HS-5 (cell line): ENCODE data around the gene ARID3C.
"Not testable (repeated sequence)": the region's sequence is repeated elsewhere in the genome, so short reads cannot be mapped to it uniquely, and the experiment has no call there.

Experiments used
- DNase-seq: peaks from one replicate; pipeline ENCODE4 v3.0.0-alpha.2; 2012; ENCODE audit warnings: low read depth

The ARID3C gene

DNA sequence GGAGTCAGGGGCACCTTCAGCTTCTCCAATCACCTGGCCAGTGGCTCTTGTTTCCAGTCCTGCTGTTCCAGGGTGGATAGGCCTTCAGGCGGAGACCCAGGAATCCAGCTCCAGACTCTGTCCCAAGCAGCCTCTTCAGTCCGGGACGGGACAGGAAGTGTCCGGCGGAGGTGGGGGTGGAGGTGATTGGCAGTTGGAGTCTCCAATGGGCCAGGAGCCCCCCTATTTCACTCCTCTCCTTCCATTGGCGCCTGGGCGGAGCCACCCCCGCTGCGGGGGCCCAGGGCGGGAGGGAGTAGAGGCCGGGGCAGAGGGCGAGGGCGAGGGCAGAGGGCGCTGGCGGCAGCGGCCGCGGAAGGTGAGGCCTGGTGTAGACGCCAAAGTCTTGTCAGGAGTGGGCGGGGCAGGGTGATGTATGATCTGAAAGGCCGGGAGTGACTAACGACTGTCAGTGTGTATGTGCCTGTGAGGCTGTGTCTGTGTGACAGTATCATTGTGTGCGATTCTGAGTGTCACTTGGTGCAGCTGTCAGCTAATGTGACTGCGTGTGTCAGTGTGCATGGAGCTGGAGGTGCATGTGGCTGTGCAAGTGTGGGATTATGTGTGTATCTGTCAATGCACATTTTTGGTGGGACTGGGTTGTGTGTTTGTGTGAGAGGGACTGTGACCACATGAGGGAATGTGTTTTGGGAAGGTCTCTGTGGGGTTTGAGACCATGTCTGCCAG lies 23.2 kb upstream of the ARID3C start, which contains the start of gene IL11RA:
IL11RA (plus strand) TSS at position 310 of the 726 bp plus-strand sequence. CDS start 3,033 bp downstream, outside the sequence.
- peak; percentile 61 for DNase-seq

DNA sequence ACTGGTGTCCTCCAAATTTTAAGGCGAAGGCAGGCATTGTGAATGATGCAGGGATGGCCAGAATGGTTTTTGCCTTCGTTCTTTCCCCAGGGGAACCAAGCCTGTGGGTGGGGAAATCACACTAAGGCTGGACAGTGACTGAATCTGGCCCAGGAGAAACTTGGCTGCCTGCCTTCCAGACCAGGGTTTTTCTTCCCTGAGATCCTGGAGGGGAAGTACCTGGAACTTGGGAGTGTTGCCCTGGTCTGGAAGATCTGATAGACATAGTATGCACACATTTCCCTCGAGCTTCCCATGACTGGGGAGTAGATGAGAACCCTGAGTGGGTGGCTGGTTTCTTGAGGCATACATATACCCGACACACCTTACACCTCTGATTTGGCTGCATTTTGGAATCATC lies 22.5 kb upstream of the ARID3C start:
- no peak for DNase-seq

DNA sequence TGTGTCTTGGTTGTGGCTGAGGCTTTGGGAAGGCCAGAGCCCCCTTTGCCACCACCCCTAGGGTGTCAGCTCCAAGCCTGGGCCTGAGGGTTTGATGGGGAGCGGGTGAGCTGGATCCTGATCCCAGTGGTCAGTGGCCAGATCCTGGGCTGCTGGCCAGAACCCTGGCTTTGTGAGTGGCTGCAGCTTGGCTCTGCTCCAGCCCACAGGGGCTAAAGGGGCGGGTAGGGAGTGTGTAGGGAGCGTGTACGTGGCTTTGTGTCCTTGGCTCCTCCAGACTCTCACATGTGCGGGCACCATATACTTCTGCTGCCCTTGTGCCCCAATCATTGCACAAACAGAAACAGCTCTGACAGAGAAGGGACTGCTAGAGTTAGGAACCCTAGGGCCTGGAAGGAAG lies 21.9 kb upstream of the ARID3C start:
- DNase-seq, result no peak

DNA sequence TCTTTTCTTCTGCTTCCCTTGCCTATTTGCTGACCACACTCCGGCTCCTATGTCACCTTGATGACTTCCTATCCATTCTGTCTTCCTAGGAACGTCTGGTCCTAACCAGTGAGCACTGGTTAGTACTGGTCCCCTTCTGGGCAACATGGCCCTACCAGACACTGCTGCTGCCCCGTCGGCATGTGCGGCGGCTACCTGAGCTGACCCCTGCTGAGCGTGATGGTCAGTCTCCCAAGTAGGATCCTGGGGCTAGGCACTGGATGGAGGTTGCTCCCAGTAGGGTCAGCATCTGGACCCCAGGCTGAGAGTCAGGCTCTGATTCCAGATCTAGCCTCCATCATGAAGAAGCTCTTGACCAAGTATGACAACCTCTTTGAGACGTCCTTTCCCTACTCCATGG lies 19.8 kb upstream of the ARID3C start:
- DNase-seq, result no peak

DNA sequence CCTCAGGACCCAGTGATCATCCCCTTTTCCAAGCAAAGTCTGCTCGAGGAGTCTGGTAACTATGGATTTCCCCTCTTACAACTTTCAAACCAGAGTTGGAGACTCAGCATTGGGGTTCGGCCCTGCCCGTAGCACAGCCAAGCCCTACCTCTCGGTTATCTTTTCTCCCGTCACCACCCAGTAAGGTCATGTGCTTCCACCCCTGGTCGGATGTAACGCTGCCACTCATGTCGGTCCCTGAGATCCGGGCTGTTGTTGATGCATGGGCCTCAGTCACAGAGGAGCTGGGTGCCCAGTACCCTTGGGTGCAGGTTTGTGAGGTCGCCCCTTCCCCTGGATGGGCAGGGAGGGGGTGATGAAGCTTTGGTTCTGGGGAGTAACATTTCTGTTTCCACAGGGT lies 18.8 kb upstream of the ARID3C start:
- DNase-seq, result no peak

DNA sequence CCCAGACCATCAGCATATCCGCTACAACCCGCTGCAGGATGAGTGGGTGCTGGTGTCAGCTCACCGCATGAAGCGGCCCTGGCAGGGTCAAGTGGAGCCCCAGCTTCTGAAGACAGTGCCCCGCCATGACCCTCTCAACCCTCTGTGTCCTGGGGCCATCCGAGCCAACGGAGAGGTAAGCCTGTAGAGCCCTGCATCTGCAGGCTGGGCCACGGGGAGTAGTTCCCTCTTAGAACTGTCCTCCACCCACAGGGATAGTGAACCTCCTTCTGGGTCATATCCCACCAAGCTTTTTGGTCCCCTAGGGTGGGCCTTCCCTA lies 18.2 kb upstream of the ARID3C start:
- DNase-seq, result no peak

DNA sequence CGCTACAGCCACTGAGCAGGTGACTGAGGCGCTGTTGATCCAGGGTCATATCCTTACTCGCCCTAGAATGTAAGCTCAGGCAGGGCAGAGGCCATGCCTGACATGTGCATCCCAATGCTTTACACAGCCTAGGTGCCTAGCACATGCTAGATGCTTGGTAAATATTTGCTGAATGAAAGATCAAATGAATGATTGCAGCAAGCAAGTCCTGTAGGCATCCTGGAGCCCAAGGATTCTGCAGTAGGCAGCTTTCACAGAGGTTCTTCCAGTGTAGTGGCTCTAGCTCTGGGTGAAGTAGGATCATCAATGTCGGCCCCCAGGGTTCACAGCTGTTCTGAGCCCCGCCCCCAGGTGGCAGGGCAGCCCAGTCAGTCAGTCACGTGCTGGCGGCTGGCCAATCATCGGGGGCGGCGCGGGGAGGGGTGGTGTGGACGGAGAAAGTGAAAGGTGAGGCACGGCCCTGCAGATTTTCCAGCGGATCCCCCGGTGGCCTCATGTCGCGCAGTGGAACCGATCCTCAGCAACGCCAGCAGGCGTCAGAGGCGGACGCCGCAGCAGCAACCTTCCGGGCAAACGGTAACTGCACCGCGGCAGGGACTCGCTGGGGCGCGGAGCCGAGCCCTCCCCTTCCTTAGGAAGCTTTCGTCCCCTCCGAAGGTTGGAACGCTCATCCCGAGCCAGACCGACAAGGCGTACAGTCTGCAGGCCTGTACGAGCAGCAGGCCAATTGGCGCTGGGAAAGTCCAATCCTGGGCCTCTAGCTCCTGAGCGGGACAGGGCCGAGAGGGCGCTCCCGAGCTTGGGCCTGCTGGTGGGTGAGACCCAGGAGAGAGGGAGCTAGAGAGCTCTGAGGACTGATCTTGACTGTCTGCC lies 17.6 kb upstream of the ARID3C start, which contains the start of gene GALT:
GALT (plus strand) TSS at position 465 of the 873 bp plus-strand sequence; CDS start at position 495, 30 bp downstream.
- DNase-seq, result peak; percentile 56

DNA sequence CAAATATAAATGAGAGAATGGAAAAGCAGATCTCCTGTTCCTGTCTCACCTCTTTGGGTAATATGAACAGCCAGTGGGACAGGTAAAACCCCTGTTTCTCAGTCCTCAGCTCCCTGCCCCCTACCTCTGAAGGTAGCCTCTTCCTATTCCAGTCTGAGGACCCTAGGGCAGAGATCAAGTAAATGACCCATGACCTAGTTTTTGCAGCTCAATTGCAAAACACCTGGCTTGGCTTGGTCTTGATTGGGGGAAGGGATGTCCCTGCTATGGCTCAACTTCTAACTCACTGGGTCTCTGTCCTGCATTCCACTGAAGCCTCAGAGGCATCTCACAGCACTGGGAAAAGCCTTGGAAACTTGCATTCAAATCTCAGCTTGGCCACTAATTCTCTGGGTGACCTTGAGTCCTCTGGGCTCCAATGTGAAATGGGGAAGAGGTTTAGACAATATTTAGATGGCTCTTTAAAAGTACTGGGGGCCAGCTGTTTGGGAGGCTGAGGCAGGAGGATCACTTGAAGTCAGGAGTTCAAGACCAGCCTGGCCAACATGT lies 16.0 kb upstream of the ARID3C start:
- DNase-seq, result no peak

DNA sequence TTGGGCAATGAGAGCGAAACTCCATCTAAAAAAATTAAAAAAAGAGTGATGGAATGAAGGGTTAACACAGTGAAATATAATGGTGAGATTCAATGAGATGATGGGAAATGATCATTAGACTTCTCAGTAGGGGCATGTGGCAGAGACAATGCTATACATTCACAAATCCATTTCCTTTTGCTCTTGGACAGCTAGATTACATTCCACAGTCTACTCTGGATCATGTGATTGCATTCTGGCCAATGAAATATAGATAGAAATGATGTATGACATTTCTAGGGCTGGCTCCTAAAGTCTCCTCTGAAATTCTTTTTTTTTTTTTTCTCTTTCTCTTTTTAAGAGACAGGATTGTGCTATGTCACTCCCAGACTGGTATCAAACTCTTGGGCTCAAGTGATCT lies 13.8 kb upstream of the ARID3C start:
- DNase-seq, result no peak

DNA sequence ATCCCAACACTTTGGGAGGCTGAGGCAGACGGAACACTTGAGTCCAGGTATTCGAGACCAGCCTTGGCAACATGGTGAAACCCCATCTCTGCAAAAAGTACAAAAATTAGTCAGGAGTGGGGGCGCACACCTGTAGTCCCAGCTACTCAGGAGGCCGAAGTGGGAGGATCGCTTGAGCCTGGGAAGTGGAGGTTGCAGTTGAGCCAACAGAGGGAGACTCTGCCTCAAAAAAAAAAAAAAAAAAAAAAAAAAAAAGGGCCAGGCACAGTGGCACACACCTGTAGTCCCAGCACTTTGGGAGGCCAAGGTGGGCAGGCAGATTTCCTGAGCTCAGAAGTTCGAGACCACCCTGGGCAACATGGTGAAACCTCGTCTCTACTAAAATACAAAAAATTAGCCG lies 10.5 kb upstream of the ARID3C start:
- not testable (repeated sequence) for DNase-seq

DNA sequence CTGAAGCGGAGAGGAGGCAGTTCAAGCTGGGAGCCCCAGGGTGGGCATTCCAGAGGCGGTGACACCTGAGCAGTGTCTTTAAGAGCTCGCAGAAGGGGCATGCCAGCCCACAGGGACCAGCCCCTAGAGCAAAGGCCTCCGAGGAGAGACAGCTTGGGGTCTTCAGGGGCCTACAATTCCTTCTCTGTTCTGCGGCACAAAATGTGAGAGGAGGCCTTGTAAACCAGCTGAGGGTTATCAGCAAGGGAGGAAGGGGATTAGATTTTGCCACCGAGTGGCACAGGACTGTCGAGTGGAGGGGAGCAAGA lies 9.2 kb upstream of the ARID3C start:
- DNase-seq, result no peak

DNA sequence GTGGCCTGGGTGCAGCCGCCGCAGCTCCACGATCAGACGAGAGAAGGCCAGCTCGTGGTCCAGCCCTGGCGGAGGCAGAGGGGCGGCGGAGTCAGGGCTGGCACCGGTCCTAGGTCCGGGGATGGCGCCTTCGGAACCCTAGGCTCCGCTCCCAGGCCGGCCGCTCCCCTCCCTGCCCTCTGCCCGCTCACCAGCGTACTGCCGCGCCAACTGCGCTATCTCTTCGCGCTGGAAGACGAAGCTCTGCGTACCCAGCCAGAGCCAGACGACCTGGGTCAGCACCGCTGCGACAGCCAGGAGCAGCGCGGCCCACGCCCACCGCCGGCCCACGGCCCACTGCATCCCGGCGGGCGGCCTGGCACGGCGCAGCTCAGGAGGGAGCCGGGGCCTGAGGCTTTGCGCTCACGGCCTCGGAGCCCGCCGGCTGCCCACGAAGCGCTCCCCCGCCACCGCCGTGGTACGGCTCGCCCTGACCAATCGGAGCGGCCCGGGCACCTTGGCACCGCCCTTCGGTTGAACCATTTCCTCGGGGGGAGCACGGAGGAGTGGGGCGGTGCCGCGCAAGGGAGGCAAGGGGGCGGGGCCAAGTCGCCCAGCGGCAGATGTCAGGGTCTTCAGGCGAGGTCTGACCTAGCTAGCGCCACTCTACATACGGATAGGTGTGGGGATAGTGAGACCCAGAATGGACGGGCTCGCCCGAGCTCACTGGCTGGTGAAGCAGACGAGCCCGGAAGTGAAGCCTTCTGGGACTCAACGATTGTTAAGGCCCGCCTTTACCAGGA lies 8.7 kb upstream of the ARID3C start, which contains the start of gene SIGMAR1:
SIGMAR1 (minus strand) TSS at position 432 of the 782 bp plus-strand sequence; CDS start at position 342, 90 bp downstream.
- peak; percentile 58 for DNase-seq

DNA sequence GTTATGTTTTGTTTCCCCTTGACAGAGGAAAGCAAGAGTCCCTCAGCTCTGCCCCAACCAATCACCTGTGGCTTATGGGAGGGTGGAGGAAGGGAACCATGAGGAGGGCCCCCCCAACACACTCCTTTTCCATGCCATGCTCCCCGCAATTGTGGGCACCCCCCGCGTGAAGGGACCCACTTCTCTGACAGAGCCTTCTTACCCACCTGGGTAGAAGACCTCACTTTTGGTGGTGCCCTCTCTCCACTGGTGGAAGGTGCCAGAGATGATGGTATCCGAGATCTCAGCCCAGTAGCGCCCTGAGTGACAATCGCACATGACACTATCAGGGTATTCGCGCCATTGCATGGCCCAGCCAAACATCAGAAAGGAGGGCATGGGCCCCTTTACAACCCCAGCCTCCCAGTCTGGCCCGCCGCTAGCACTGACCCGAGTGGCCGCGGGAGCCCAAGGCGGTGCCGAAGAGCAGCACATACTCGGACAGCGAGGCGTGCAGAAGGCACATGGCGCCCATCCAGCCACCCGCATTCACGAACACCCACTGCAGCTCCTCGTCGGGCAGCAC lies 8.0 kb upstream of the ARID3C start:
- DNase-seq, result no peak

DNA sequence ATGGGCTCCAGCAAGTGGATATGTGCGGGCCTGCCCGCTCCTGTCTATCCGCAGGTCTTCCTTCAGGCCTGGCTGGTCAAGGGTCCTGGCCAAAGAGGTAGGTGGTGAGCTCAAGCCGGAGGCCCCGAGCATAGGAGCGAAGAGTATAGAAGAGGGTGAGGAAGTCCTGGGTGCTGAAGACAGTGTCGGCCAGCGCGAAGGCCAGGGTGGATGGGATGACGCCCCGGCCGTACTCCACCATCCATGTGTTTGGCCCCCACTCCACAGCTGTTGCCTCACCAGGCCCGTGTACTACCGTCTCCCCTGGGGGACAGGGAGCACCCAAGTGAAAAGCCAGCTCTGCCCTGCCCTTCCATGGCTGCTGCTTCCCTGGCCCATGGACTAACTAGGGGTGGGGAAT lies 6.7 kb upstream of the ARID3C start:
- DNase-seq, result no peak

DNA sequence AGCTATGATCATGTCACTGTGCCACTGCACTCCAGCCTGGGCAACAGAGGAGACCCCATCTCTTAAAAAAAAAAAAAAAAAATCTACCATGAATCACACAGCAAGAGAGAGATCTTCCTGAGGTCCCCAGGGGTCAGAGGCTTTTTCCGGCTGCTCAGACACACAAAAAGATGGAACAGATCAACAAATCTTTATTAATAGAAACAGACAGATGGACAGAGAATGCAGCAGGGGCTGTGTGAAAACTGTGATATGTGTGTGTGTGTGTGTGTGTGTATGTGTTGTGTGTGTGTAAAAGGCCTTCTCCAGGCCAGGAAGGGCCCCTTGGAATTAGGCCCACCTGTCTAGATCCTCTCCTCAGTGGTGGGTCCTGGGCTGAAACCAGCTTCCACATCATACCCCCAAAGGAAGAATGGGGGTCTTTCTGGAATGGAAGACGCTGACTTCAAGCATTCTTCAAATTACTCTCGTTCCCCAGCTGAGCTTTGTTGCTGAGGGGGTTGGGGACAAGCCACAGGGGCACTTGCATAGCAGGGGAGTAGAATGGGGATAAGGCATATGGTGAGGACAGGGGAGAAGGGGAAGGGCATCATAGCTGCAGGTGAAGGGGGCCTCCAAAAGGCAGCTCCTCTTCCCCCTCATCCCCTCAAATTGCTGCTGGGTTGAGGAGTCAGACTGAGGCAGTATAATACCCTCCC lies 5.8 kb upstream of the ARID3C start:
- no peak for DNase-seq

DNA sequence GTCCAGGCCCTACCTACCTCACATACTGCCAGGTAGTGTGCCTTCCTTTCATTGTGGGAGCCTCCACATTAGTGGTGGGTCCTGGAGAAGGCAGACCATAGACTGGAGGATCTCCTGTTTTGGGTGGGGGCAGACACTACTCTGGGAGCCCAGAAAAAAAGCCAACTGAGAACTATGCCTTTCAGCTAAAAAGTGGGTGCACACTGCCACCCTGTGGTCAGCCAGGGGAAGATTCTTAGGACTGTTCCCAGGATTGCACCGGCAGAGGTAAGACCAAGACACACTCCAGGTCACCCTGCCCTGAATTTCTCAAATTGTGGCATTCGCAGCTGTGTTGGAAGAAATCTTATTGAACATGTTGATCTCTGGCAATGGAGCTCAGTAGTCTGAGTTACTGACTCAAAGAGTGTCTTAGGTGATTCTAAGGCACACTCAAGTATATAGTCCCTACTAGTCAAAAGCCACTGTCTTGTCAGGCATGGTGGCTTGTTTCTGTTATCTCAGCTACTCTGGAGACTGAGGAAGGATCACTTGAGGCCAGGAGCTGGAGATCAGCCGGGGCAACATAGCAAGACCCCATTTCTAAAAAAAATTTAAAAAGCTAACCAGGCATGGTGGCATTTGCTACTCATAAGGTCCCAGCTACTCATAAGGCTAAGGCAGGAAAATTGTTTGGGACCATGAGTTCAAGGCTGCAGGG lies 5.1 kb upstream of the ARID3C start:
- DNase-seq, result no peak

DNA sequence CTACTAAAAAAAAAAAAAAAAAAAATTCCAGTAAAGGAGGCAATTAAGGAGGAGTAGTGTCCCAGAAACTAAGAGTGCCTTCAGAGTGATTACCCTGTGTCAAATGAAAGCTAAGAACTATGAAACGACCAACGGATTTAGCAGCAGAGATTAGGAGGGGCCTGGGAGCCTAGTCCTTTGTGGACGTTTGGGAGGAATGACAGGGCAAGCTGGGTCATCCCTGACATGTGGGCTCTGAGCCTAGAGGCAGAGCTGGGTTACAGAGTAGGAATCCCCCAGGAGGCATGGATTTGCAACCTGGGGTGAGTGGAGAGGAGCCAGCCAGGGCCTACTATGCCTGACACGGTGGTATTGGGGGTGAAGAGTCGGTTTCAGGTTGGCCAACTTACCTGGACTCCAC lies 4.3 kb upstream of the ARID3C start:
- no peak for DNase-seq

DNA sequence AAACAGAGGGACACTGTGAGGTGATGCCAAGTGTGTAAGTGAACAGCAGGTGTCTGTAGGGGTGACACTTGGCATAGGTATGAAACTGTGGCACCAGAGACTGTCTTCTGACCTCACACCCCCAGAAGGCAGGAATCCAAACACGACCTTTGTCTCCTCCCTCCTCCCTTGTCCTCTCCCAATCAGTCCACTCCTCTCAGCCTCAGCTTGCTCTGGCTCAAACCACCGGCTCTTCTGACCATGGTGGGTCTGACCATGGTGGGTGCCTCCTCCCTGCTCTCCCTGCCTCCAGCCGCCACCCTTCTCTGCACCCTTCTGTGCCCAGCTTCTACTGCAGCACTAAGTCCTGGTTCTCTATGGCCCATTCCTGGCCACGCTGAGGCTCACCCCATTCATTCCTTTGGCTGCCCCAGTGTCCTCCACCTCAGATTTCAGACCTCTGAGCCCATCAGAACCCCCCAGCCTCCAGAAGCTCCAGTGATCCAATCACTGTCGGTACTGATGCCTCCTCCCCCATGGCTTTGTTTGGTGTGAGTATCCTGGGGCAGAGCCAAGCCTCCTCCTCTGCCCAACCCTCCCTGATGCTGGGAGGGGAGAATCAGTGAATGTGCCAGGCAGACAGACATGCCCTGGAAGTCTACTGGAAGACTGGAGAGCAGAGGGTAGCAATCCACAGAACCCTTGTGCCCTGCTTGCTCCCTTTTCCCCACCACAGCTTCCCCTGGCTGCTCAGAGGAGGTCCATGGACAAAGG lies 1.7 kb upstream of the ARID3C start:
- DNase-seq, result no peak

DNA sequence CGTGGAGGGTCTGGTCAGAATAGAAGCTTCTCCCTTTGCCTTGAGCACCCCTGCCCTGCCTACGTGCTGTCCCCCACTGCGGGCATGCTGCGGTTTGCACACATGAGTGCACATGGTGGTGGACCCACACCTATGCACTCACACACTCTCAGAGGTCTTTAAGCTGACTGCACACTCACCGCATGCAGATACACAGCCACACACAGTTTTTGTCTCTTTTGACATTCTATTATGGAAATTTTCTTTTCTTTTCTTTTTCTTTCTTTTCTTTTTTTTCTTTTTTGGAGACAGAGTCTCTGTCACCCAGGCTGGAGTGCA lies 584 bp upstream of the ARID3C start:
- no peak for DNase-seq
